Natural killer cell (primary cell): Measurements from ENCODE around the gene GTF2H4. TPM values are rescaled to one million over a fixed set of nuclear protein-coding genes. Genes with fewer than 3 reads are reported as not detected.

Experiments used
- ATAC-seq, 3 donors: fragments of 150-1000 bp in 2 of 3; fragments of 200-7000 bp in 1 of 3; cut with Tn5 transposase; 1 replicate in 1 of 3; 2 replicates in 2 of 3; pipeline ENCODE4 v1.10.0; 2021; ENCODE audit warnings: mild to moderate bottlenecking in 2 of 3, moderate library complexity in 2 of 3
- DNase-seq, 2 donors: peaks; one replicate each; pipeline versions ENCODE4 v3.0.0 to v3.0.0-alpha.2; 2013 to 2021; ENCODE audit warnings: mixed read lengths in 1 of 2
- H3K27ac ChIP-seq: one replicate; pipeline ENCODE4 v1.5.1; 2013; ENCODE audit warnings: mild to moderate bottlenecking, low read length
- H3K27me3 ChIP-seq: one replicate; pipeline ENCODE4 v1.6.1; 2013; ENCODE audit warnings: low read length; ENCODE audit not compliant: control insufficient read depth, insufficient read depth
- H3K36me3 ChIP-seq: one replicate; pipeline ENCODE4 v1.6.1; 2013; ENCODE audit warnings: low read length; ENCODE audit not compliant: control insufficient read depth, insufficient read depth
- H3K4me1 ChIP-seq: one replicate; pipeline ENCODE4 v1.6.1; 2013; ENCODE audit warnings: low read length; ENCODE audit not compliant: control insufficient read depth, insufficient read depth
- H3K4me3 ChIP-seq: one replicate; pipeline ENCODE4 v1.5.1; 2013; ENCODE audit warnings: low read length
- H3K9me3 ChIP-seq: one replicate; pipeline ENCODE4 v1.6.1; 2013; ENCODE audit warnings: low read length; ENCODE audit not compliant: control insufficient read depth, insufficient read depth
- H3K27ac Mint-ChIP-seq, 2 donors: one replicate each; pipeline ENCODE4 v1.8.0; 2022; ENCODE audit warnings: mild to moderate bottlenecking in 2 of 2, mixed read lengths in 2 of 2, moderate library complexity in 1 of 2
- H3K27me3 Mint-ChIP-seq, 2 donors: one replicate each; pipeline ENCODE4 v1.8.0; 2022; ENCODE audit warnings: low read depth in 2 of 2, mixed read lengths in 2 of 2
- H3K36me3 Mint-ChIP-seq: one replicate; pipeline ENCODE4 v1.8.0; 2022; ENCODE audit warnings: mixed read lengths
- H3K4me1 Mint-ChIP-seq, 2 donors: one replicate each; pipeline ENCODE4 v1.8.0; 2022; ENCODE audit warnings: mixed read lengths in 2 of 2
- H3K4me3 Mint-ChIP-seq: one replicate; pipeline ENCODE4 v1.8.0; 2022; ENCODE audit warnings: mild to moderate bottlenecking, moderate library complexity, mixed read lengths
- H3K9me3 Mint-ChIP-seq, 2 donors: one replicate each; pipeline ENCODE4 v1.8.0; 2022; ENCODE audit warnings: mixed read lengths in 2 of 2
- WGBS: methylation state at CpG from one replicate; pipeline ENCODE4 v1.1.7; 2013; ENCODE audit warnings: missing lambda C conversion rate; ENCODE audit not compliant: insufficient coverage; 5-methylcytosine and 5-hydroxymethylcytosine counted together
- intact Hi-C: fragments of 100-400 bp; cut with micrococcal nuclease; formaldehyde crosslinking; loops from one replicate; pipeline ENCODE4 v1.14.2; 2022
- total RNA-seq, 4 donors: library from RNA; stranded (reverse); fragments of 120-200 nt in 1 of 4; gene quantifications; one replicate each; pipeline versions ENCODE4 v1.2.3 to v1.2.4, GENCODE V29; 2013 to 2022
- TF ChIP-seq, protein P1 (sequence below): fragments of 200-600 bp; IDR thresholded peaks from one replicate; pipeline ENCODE4 v1.8.0; 2022; ENCODE audit warnings: antibody characterized with exemption

Gene GTF2H4
- total RNA-seq, 3 donors from 2014 or later (not counting 1 experiment from before 2014, with no cell fraction given), result 13.5 to 17.9 (median 15.7) TPM

DNA sequence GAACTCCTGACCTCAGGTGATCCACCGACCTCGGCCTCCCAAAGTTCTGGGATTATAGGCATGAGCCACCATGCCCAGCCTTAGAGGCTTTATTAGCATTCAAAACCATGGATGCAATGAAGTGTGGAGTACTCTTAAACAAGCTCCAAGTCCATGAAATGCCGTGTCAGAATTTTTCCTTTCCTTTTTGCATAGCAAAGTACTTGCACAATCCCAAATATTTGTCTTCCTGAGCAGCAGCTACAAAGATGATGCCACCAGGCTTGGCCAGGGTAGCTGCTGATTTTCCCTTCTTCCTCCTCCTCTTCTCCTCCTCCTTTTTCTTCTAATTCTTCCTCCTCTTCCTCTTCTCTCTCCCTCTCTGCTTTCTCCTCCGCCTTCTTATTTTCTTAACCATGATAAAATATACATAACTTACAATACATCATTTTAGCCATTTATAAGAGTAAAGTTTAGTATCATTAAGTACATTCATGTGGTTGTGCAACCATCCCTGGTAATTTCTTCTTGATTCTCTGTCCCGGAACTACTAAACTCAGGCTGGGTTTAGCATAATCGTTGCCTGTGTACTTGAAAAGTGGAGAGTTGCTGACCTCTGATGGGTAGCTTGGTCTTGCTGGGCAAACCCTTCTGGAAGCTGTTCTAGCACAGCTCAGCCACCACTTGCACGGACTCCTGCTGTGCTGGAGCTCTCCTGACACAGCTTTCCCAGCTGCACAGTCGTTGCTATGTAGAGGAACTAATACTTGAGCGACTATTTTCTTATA is 53.1 kb downstream of the GTF2H4 start:
- TF ChIP-seq, protein P1, sequence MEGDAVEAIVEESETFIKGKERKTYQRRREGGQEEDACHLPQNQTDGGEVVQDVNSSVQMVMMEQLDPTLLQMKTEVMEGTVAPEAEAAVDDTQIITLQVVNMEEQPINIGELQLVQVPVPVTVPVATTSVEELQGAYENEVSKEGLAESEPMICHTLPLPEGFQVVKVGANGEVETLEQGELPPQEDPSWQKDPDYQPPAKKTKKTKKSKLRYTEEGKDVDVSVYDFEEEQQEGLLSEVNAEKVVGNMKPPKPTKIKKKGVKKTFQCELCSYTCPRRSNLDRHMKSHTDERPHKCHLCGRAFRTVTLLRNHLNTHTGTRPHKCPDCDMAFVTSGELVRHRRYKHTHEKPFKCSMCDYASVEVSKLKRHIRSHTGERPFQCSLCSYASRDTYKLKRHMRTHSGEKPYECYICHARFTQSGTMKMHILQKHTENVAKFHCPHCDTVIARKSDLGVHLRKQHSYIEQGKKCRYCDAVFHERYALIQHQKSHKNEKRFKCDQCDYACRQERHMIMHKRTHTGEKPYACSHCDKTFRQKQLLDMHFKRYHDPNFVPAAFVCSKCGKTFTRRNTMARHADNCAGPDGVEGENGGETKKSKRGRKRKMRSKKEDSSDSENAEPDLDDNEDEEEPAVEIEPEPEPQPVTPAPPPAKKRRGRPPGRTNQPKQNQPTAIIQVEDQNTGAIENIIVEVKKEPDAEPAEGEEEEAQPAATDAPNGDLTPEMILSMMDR, result no peak
- ATAC-seq, result no peak
- WGBS, result 87% methylated on average over 7 of the region's 9 CpGs
- Histone ChIP-seq H3K27ac (no peak overlapping the region), H3K9me3 (no peaks in the 10 kb centered on the region), H3K36me3 (no peaks in the 10 kb centered on the region), H3K4me1 (peaks cover 29% of the 10 kb centered on the region), H3K4me3 (no peak overlapping the region), H3K27me3 (peaks cover 6% of the 10 kb centered on the region)
- DNase-seq, result no peak
- Mint-ChIP-seq H3K27ac (no peak overlapping the region), H3K9me3 (no peaks in the 10 kb centered on the region), H3K4me1 (peaks cover 28 to 32% of the 10 kb centered on the region in 2 donors), H3K4me3 (no peak overlapping the region), H3K27me3 (peaks cover 45 to 62% of the 10 kb centered on the region in 2 donors), H3K36me3 (no peaks in the 10 kb centered on the region)
- intact Hi-C loops, result no loop called here

DNA sequence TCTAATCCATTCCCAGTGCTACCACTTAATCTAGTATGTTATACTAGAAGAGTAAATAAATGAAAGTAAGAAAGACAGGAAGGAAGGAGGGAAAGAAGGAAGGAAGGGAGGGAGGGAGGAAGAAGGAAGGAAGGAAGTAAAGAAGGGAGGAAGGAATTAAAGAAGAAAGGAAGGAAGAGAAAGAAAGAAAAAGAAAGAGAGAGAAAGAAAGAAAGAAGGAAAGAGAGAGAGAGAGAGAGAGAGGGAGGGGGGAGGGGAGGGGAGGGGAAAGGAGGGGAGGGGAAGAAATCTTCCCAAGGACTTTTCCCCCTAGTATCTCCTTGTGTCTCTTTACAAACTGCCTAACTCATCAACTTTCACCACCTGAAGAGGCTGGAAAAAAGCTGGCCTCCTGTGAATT is 54.7 kb downstream of the GTF2H4 start:
- Mint-ChIP-seq H3K27me3 (peaks cover 38 to 56% of the 10 kb centered on the region in 2 donors), H3K4me3 (no peak overlapping the region), H3K4me1 (peaks cover 29 to 31% of the 10 kb centered on the region in 2 donors), H3K36me3 (no peaks in the 10 kb centered on the region), H3K9me3 (no peaks in the 10 kb centered on the region), H3K27ac (no peak overlapping the region)
- no peaks in the 10 kb centered on the region for H3K36me3 ChIP-seq
- H3K4me1 ChIP-seq, result peaks cover 26% of the 10 kb centered on the region
- TF ChIP-seq, protein P1, result no peak
- H3K4me3 ChIP-seq, result no peak overlapping the region
- peaks cover 4% of the 10 kb centered on the region for H3K27me3 ChIP-seq
- no peak overlapping the region for H3K27ac ChIP-seq
- no peaks in the 10 kb centered on the region for H3K9me3 ChIP-seq
- DNase-seq (no peak), ATAC-seq (no peak)
- intact Hi-C loops, result no loop called here

DNA sequence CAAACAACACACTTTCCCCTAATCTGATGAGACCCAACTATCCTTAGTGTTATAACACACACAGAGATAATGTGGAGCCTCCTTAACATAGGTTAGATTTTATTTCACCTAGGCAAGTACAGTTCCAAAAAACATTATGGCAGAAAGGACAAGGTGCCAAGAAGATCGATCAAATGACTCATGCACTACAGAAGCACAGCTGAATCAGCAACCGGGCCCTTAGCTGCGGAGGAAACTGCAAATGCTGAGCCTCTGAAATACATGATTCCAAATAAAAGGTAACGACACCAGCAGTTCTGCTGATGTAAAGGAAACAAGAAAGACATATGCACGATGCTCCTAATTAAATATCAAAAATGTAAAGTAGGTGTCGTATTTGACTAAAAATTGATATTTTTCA is 55.6 kb downstream of the GTF2H4 start:
- TF ChIP-seq, protein P1, result no peak
- Histone ChIP-seq H3K27ac (no peak overlapping the region), H3K4me3 (no peak overlapping the region), H3K36me3 (no peaks in the 10 kb centered on the region), H3K4me1 (peaks cover 26% of the 10 kb centered on the region), H3K27me3 (peaks cover 4% of the 10 kb centered on the region), H3K9me3 (no peaks in the 10 kb centered on the region)
- no peaks in the 10 kb centered on the region for H3K9me3 Mint-ChIP-seq
- peaks cover 30 to 48% of the 10 kb centered on the region in 2 donors for H3K27me3 Mint-ChIP-seq
- no peak overlapping the region for H3K4me3 Mint-ChIP-seq
- H3K4me1 Mint-ChIP-seq, result peaks cover 29 to 31% of the 10 kb centered on the region in 2 donors
- no peaks in the 10 kb centered on the region for H3K36me3 Mint-ChIP-seq
- no peak overlapping the region for H3K27ac Mint-ChIP-seq
- intact Hi-C loops, result no loop called here
- WGBS, result 88% methylated on average over 6 of the region's 6 CpGs
- ATAC-seq (no peak), DNase-seq (no peak)

Other genes starting within 250 kb of the GTF2H4 start
- 10 to 100 TPM; 27.3 to 35.7 (median 27.7) TPM for gene DHX16, start 235.2 kb upstream of the GTF2H4 start, total RNA-seq
- 100 to 1,000 TPM; 183 to 260 (median 219) TPM for gene PPP1R18, start 221.6 kb upstream of the GTF2H4 start, total RNA-seq
- 1 to 10 TPM; 7.4 to 8.9 (median 8.7) TPM for gene NRM, start 217.2 kb upstream of the GTF2H4 start, total RNA-seq
- 10 to 100 TPM; 61.2 to 77.0 (median 64.5) TPM for gene MDC1, start 190.9 kb upstream of the GTF2H4 start, total RNA-seq
- gene TUBB, start 187.9 kb upstream of the GTF2H4 start, total RNA-seq, result 100 to 1,000 TPM; 121 to 168 (median 127) TPM
- 100 to 1,000 TPM in 1 of 3 donors, 10 to 100 TPM in 2; 73.1 to 113 (median 94.2) TPM for gene FLOT1, start 165.5 kb upstream of the GTF2H4 start, total RNA-seq
- gene IER3, start 163.7 kb upstream of the GTF2H4 start, total RNA-seq, result 100 to 1,000 TPM in 1 of 3 donors, 10 to 100 TPM in 2; 39.7 to 105 (median 66.5) TPM
- gene DDR1, start 23.7 kb upstream of the GTF2H4 start, total RNA-seq, result 1 to 10 TPM; 2.6 to 7.4 (median 5.2) TPM
- gene VARS2, start 6.0 kb downstream of the GTF2H4 start, total RNA-seq, result 10 to 100 TPM; 16.9 to 36.7 (median 24.5) TPM
- gene SFTA2, start 24.0 kb downstream of the GTF2H4 start, total RNA-seq, result not detected
- not detected for gene MUCL3, start 32.8 kb downstream of the GTF2H4 start, total RNA-seq
- gene MUC21, start 75.5 kb downstream of the GTF2H4 start, total RNA-seq, result not detected
- not detected for gene MUC22, start 102.3 kb downstream of the GTF2H4 start, total RNA-seq
- not detected for gene C6orf15, start 204.4 kb downstream of the GTF2H4 start, total RNA-seq
- gene PSORS1C1, start 206.6 kb downstream of the GTF2H4 start, total RNA-seq, result not detected
- not detected for gene CDSN, start 212.2 kb downstream of the GTF2H4 start, total RNA-seq
- gene PSORS1C2, start 230.9 kb downstream of the GTF2H4 start, total RNA-seq, result not detected
- gene CCHCR1, start 249.6 kb downstream of the GTF2H4 start, total RNA-seq, result 10 to 100 TPM; 13.0 to 20.7 (median 16.9) TPM